Measurements from ENCODE around the gene AFAP1L1. TPM values are rescaled to one million over a fixed set of nuclear protein-coding genes. Genes with fewer than 3 reads are reported as not detected.

AFAP1L1 gene
- total and polyA plus RNA-seq, 2 donors (not counting 3 experiments of a cell fraction or from before 2014, with no cell fraction given), result 7.9 to 73.2 TPM

GRCh38 chr5:149365418-149365817 lies 93.8 kb downstream of the AFAP1L1 start:
- ChIA-PET CTCF (interaction anchor here (0.9 to 5.7 kb wide), 9 partner anchors 8 to 253 kb away, joined by 3 to 131 read pairs (median 20); partner anchors contain the start of genes GRPEL2 and PCYOX1L), POLR2A (no interaction called here)
- BruUV-seq (replicated peaks), result no TSS peak
- Histone ChIP-seq H3K4me1 (ENCODE audit: control insufficient read depth, extremely low read depth, insufficient read depth, low read length) (no peaks in the 10 kb centered on the region), H3K27ac (ENCODE audit: insufficient read depth, low read depth, low read length) (no peak overlapping the region), H3K9me1 (replicated peaks; ENCODE audit: control insufficient read depth, extremely low read depth, insufficient read depth, low read length) (no peaks in the 10 kb centered on the region), H3K9me3 (replicated peaks; ENCODE audit: control insufficient read depth, insufficient read depth, low read length) (no peaks in the 10 kb centered on the region), H3K27me3 (ENCODE audit: control insufficient read depth in 2 of 2, insufficient read depth in 2 of 2, low read length in 2 of 2) (no peaks in the 10 kb centered on the region), H3K9ac (replicated peaks; ENCODE audit: extremely low read depth, insufficient read depth, low read length) (no peak overlapping the region), H3K4me2 (ENCODE audit: insufficient read depth, low read length) (no peak overlapping the region), H2AFZ (ENCODE audit: low read depth, low read length) (no peak overlapping the region), H3K4me3 (replicated peaks in 1 of 3; ENCODE audit: insufficient read depth in 1 of 3, low read depth in 1 of 3, low read length in 3 of 3) (no peak overlapping the region), H3K79me2 (ENCODE audit: control insufficient read depth, insufficient read depth, low read length) (no peaks in the 10 kb centered on the region), H3K36me3 (ENCODE audit: control insufficient read depth in 2 of 2, extremely low read depth in 1 of 2, insufficient read depth in 2 of 2, low read length in 2 of 2) (no peaks in the 10 kb centered on the region), H4K20me1 (replicated peaks; ENCODE audit: control insufficient read depth, extremely low read depth, insufficient read depth, low read length) (no peaks in the 10 kb centered on the region)
- no peak for FAIRE-seq
- TF ChIP-seq JUN (IDR thresholded peaks at IDR 0.05; ENCODE audit: borderline replicate concordance, insufficient read depth, insufficient read length, low read depth), result no peak
- no peak for TF ChIP-seq MAX (IDR thresholded peaks at IDR 0.05; ENCODE audit: insufficient read depth, insufficient read length)
- TF ChIP-seq EZH2 (IDR thresholded peaks at IDR 0.05; ENCODE audit: borderline replicate concordance, low read depth, low read length, severe bottlenecking), result no peak
- TF ChIP-seq POLR2AphosphoS5 (IDR thresholded peaks at IDR 0.05; ENCODE audit: insufficient read depth, low read depth, low read length), result no peak
- TF ChIP-seq FOS (IDR thresholded peaks at IDR 0.05; ENCODE audit: borderline replicate concordance, insufficient read depth, low read length), result no peak
- no peak for TF ChIP-seq CTCF (IDR thresholded peaks at IDR 0.05; ENCODE audit: extremely low read depth in 1 of 2, insufficient read depth in 1 of 2, low read depth in 1 of 2, low read length in 2 of 2)
- TF ChIP-seq GATA2 (IDR thresholded peaks at IDR 0.05; ENCODE audit: insufficient read depth, insufficient read length, low read depth, low read length), result no peak
- no peak for TF ChIP-seq MYC (IDR thresholded peaks at IDR 0.05; ENCODE audit: low read depth, low read length)
- TF ChIP-seq POLR2A (IDR thresholded peaks at IDR 0.05; ENCODE audit: low read depth, low read length), result no peak
- dilution Hi-C loops (cut with MboI; ENCODE audit: extremely low pct_ligation_motif_present, low sequenced_read_pairs), result no loop called here
- DNase-seq (ENCODE audit: low read depth, low spot score), result no peak
- intact Hi-C loops (cut with micrococcal nuclease), result no loop called here
